SK-N-SH treated with all-trans-retinoic acid at 6 μM for 48 hours (cell line): ENCODE data around the gene SERPINA1.

ENCODE experiments used
- ARNTL ChIP-seq: fragments of 450-650 bp; formaldehyde crosslinking; IDR thresholded peaks from 2 replicates; pipeline ENCODE4 v1.5.0; 2020; ENCODE audit warnings: low read depth, mild to moderate bottlenecking, moderate library complexity, borderline replicate concordance
- BACH2 ChIP-seq: fragments of 250-450 bp; sonication (Bioruptor Pico); IDR thresholded peaks from 2 replicates; pipeline ENCODE4 v1.9.0; 2021; ENCODE audit warnings: mild to moderate bottlenecking, borderline replicate concordance
- ESRRG ChIP-seq: fragments of 250-450 bp; sonication (Bioruptor Pico); IDR thresholded peaks from 2 replicates; pipeline ENCODE4 v1.6.1; 2021; ENCODE audit warnings: mild to moderate bottlenecking
- GLIS3 ChIP-seq: fragments of 250-450 bp; sonication (Bioruptor Pico); IDR thresholded peaks from 2 replicates; pipeline ENCODE4 v1.5.0; 2020; ENCODE audit warnings: mild to moderate bottlenecking, moderate library complexity
- OSR1 ChIP-seq: fragments of 250-450 bp; sonication (Bioruptor Pico); IDR thresholded peaks from 2 replicates; pipeline ENCODE4 v1.8.0; 2022; ENCODE audit warnings: moderate library complexity, mild to moderate bottlenecking, inconsistent platforms
- RARB ChIP-seq: fragments of 250-450 bp; sonication (Bioruptor Pico); IDR thresholded peaks from 2 replicates; pipeline ENCODE4 v1.8.0; 2021; ENCODE audit warnings: mild to moderate bottlenecking, moderate library complexity
- TOX ChIP-seq: fragments of 250-450 bp; sonication (Bioruptor Pico); IDR thresholded peaks from 2 replicates; pipeline ENCODE4 v1.8.0; 2021; ENCODE audit warnings: mild to moderate bottlenecking, moderate library complexity, borderline replicate concordance

DNA sequence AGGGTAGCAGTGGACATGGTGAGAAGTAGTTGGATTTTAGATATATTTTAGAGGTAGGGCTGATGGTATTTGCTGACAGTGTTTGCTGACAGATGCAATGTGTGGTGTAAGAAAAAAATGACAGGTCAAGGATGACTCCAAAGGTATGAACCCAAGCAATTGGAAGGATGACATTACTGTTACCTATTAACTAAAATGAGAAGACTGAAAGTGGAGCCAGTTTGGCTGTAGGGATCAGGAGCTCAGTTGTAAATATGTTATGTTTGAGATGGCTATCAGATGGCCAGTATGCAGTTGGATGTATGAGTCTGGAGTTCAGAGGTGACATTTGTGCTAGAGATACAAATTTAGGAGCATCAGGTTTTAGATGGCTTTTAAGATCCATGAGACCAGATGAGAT, 47.9 kb downstream of the SERPINA1 start:
- no peak for TF ChIP-seq RARB (CRISPR knock-in tag)
- TF ChIP-seq OSR1 (CRISPR knock-in tag) = no peak
- TF ChIP-seq BACH2 (CRISPR knock-in tag) = no peak
- TF ChIP-seq ARNTL = no peak
- TF ChIP-seq ESRRG (CRISPR knock-in tag) = no peak
- no peak for TF ChIP-seq GLIS3 (CRISPR knock-in tag)
- TF ChIP-seq TOX = no peak
